H9 (cell line): ENCODE results near the gene DLX1. TPM values are rescaled to one million over a fixed set of nuclear protein-coding genes. Genes with fewer than 3 reads are reported as not detected.
A peak's percentile ranks its signal among the peaks of the same experiment; 100 is the strongest.

ENCODE experiments used
- DNase-seq: peaks from one replicate; pipeline ENCODE4 v3.0.0-alpha.2; 2017
- H2AFZ ChIP-seq: one replicate; pipeline ENCODE4 v1.6.1; 2013; ENCODE audit warnings: mild to moderate bottlenecking, low read length, control low read depth, moderate library complexity
- H2AK5ac ChIP-seq: 2 replicates; pipeline ENCODE4 v1.6.1; 2013; ENCODE audit warnings: low read length, control low read depth, mixed read lengths; ENCODE audit not compliant: insufficient read length
- H2BK120ac ChIP-seq: one replicate; pipeline ENCODE4 v1.6.1; 2013; ENCODE audit warnings: low read depth, mild to moderate bottlenecking, low read length, control low read depth, inconsistent platforms; ENCODE audit not compliant: poor library complexity, severe bottlenecking
- H2BK12ac ChIP-seq: 2 replicates; pipeline ENCODE4 v1.6.1; 2013; ENCODE audit warnings: low read length, control low read depth, mixed read lengths, low read depth; ENCODE audit not compliant: insufficient read length
- H2BK15ac ChIP-seq: 2 replicates; pipeline ENCODE4 v1.6.1; 2013; ENCODE audit warnings: low read depth, low read length, control low read depth
- H2BK20ac ChIP-seq: one replicate; pipeline ENCODE4 v1.6.1; 2013; ENCODE audit warnings: low read depth, mild to moderate bottlenecking, low read length, control low read depth, inconsistent platforms; ENCODE audit not compliant: poor library complexity, severe bottlenecking
- H2BK5ac ChIP-seq: 2 replicates; pipeline ENCODE4 v1.6.1; 2013; ENCODE audit warnings: low read length, control low read depth, mixed read lengths; ENCODE audit not compliant: insufficient read length
- H3K14ac ChIP-seq: 2 replicates; pipeline ENCODE4 v1.6.1; 2013; ENCODE audit warnings: low read length, control low read depth; ENCODE audit not compliant: insufficient read depth
- H3K18ac ChIP-seq: 2 replicates; pipeline ENCODE4 v1.6.1; 2013; ENCODE audit warnings: low read depth, mild to moderate bottlenecking, mixed read lengths, low read length, control low read depth; ENCODE audit not compliant: insufficient read length
- H3K23ac ChIP-seq: 2 replicates; pipeline ENCODE4 v1.6.1; 2013; ENCODE audit warnings: low read length, control low read depth, mixed read lengths, low read depth; ENCODE audit not compliant: insufficient read length
- H3K23me2 ChIP-seq: 2 replicates; pipeline ENCODE4 v1.6.1; 2013; ENCODE audit warnings: low read depth, mild to moderate bottlenecking, mixed read lengths, low read length, control low read depth; ENCODE audit not compliant: insufficient read length, poor library complexity, severe bottlenecking
- H3K27ac ChIP-seq: 2 replicates; pipeline ENCODE4 v1.5.1; 2013; ENCODE audit warnings: low read length, control low read depth, mixed read lengths, low read depth; ENCODE audit not compliant: insufficient read length
- H3K27me3 ChIP-seq: 2 replicates; pipeline ENCODE4 v1.6.1; 2013; ENCODE audit warnings: low read length, control low read depth, inconsistent platforms; ENCODE audit not compliant: insufficient read depth
- H3K4ac ChIP-seq: 2 replicates; pipeline ENCODE4 v1.6.1; 2013; ENCODE audit warnings: low read depth, mild to moderate bottlenecking, control low read depth, inconsistent platforms, low read length, moderate library complexity
- H3K4me1 ChIP-seq: 2 replicates; pipeline ENCODE4 v1.6.1; 2013; ENCODE audit warnings: low read length, control low read depth, inconsistent platforms; ENCODE audit not compliant: insufficient read depth
- H3K4me2 ChIP-seq: 2 replicates; pipeline ENCODE4 v1.6.1; 2013; ENCODE audit warnings: low read length, control low read depth, mixed read lengths; ENCODE audit not compliant: insufficient read length, insufficient read depth
- H3K56ac ChIP-seq: 2 replicates; pipeline ENCODE4 v1.6.1; 2013; ENCODE audit warnings: low read depth, mild to moderate bottlenecking, mixed read lengths, low read length, control low read depth; ENCODE audit not compliant: insufficient read length
- H3K79me1 ChIP-seq: 2 replicates; pipeline ENCODE4 v1.6.1; 2013; ENCODE audit warnings: low read depth, mild to moderate bottlenecking, moderate library complexity, low read length, control low read depth, inconsistent platforms; ENCODE audit not compliant: insufficient read depth, poor library complexity, severe bottlenecking
- H3K79me2 ChIP-seq: 2 replicates; pipeline ENCODE4 v1.6.1; 2013; ENCODE audit warnings: low read length, control low read depth, inconsistent platforms; ENCODE audit not compliant: insufficient read depth
- H3K9ac ChIP-seq: 2 replicates; pipeline ENCODE4 v1.6.1; 2013; ENCODE audit warnings: low read length, control low read depth, mixed read lengths; ENCODE audit not compliant: insufficient read length; ENCODE audit errors: extremely low read depth
- H3K9me3 ChIP-seq: one replicate; pipeline ENCODE4 v1.6.1; 2013; ENCODE audit warnings: low read depth, low read length, inconsistent platforms; ENCODE audit not compliant: control insufficient read depth
- H3T11ph ChIP-seq: one replicate; pipeline ENCODE4 v1.6.1; 2013; ENCODE audit warnings: mild to moderate bottlenecking, low read length, control low read depth, inconsistent platforms
- H4K20me1 ChIP-seq: one replicate; pipeline ENCODE4 v1.6.1; 2013; ENCODE audit not compliant: control insufficient read depth, insufficient read length, insufficient read depth
- H4K5ac ChIP-seq: 2 replicates; pipeline ENCODE4 v1.6.1; 2013; ENCODE audit warnings: low read depth, mild to moderate bottlenecking, mixed read lengths, low read length, control low read depth; ENCODE audit not compliant: insufficient read length
- H4K8ac ChIP-seq: replicated peaks from 2 replicates; pipeline ENCODE4 v1.6.1; 2013; ENCODE audit warnings: low read length, control low read depth, mixed read lengths, low read depth; ENCODE audit not compliant: insufficient read length
- H4K91ac ChIP-seq: 2 replicates; pipeline ENCODE4 v1.6.1; 2013; ENCODE audit warnings: low read depth, mild to moderate bottlenecking, moderate library complexity, mixed read lengths, low read length, control low read depth; ENCODE audit not compliant: insufficient read length
- H3K27ac Mint-ChIP-seq, 3 experiments: 2 replicates in 2 of 3; 3 replicates in 1 of 3; pipeline ENCODE4 v1.8.0; 2020 to 2021; ENCODE audit warnings: mixed read lengths in 3 of 3, mild to moderate bottlenecking in 1 of 3, moderate library complexity in 1 of 3
- H3K27me3 Mint-ChIP-seq: 2 replicates; pipeline ENCODE4 v1.8.0; 2021; ENCODE audit warnings: low read depth, mild to moderate bottlenecking, moderate library complexity, mixed read lengths
- H3K36me3 Mint-ChIP-seq, 3 experiments: 2 replicates in 2 of 3; 3 replicates in 1 of 3; pipeline ENCODE4 v1.8.0; 2020 to 2021; ENCODE audit warnings: low read depth in 3 of 3, mixed read lengths in 3 of 3; ENCODE audit not compliant: insufficient read depth in 1 of 3
- H3K4me1 Mint-ChIP-seq, 2 experiments: 2 replicates each; pipeline ENCODE4 v1.8.0; 2020; ENCODE audit warnings: mixed read lengths in 2 of 2
- H3K4me3 Mint-ChIP-seq, 2 experiments: 2 replicates in 1 of 2; 3 replicates in 1 of 2; pipeline ENCODE4 v1.8.0; 2020 to 2021; ENCODE audit warnings: mild to moderate bottlenecking in 2 of 2, mixed read lengths in 2 of 2, moderate library complexity in 1 of 2
- H3K9me3 Mint-ChIP-seq, 2 experiments: 2 replicates in 1 of 2; 3 replicates in 1 of 2; pipeline ENCODE4 v1.8.0; 2020; ENCODE audit warnings: mild to moderate bottlenecking in 2 of 2, mixed read lengths in 2 of 2, moderate library complexity in 1 of 2
- WGBS: extraction: QIAGEN DNeasy Blood & Tissue Kit; methylation state at CpG from one replicate; pipeline ENCODE4 v1.1.7; 2013; ENCODE audit warnings: missing lambda C conversion rate, low lambda C conversion rate, mixed read lengths; ENCODE audit not compliant: insufficient read length; ENCODE audit errors: extremely low coverage; 5-methylcytosine and 5-hydroxymethylcytosine counted together
- total RNA-seq: library from RNA; stranded (reverse); gene quantifications from 2 replicates; pipeline ENCODE4 v1.2.1, GENCODE V29; 2021
- TF ChIP-seq, protein P1 (sequence below): fragments of 200-600 bp; sonication (generic); conservative IDR thresholded peaks from 3 replicates; pipeline ENCODE4 v1.8.0; 2021; ENCODE audit warnings: antibody characterized with exemption, mild to moderate bottlenecking

DLX1 gene
- total RNA-seq, 1 experiment from 2014 or later: not detected

DNA sequence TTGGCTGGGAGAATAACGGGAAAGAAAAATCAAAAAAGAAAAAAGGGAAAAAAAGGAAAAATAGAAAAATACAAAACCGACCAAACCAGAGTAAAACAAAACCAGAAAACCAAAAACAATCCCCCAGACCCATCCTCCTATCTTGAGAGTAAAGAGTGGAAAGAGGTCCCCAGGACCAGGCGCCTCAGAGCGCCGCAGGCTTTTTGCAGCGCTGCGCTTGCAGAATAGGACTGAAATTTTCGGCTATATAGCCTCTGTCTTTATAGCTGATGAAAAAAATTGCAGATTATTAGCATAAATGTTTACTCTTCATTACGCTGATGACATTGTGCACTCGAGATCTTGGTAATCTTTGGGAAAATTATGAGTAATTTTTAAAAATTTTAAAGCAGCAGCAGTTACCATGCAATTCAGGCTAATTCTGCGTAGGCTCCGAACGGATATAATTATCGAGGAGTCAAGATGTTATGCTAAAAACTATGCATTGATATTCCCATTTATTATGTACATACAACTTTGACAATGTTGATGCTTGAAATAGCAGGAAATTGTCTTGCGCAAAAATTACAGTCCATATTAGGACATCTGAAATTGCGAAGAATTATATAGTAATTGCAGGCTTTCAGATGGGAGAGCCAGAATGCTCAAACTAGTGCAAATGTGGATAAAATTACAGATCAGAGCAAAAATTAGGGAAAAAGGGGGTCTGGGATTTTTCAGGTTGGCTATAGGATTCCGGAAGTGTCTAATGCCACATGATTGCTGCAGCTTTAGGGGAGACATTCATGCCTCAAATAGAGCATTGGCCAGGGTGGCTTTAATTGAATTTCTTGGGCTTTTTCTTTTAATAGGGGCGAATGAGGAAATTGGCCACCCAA lies 8.3 kb downstream of the DLX1 start:
- Mint-ChIP-seq H3K36me3 (peaks cover 0 to 2% (median 1%) of the 10 kb centered on the region in 3 experiments; a peak in 4 of 7 replicates), H3K4me3 (peak overlapping the region in 1 of 2 experiments; percentile 58; a peak in 3 of 5 replicates), H3K27me3 (peaks cover 100% of the 10 kb centered on the region), H3K27ac (no peak overlapping the region), H3K4me1 (peaks cover 31 to 54% of the 10 kb centered on the region in 2 experiments), H3K9me3 (peaks cover 5 to 20% of the 10 kb centered on the region in 2 experiments; a peak in 4 of 5 replicates)
- no peak overlapping the region for H3K56ac ChIP-seq
- H2BK120ac ChIP-seq: no peak overlapping the region
- H2BK20ac ChIP-seq: no peak overlapping the region
- no peak overlapping the region for H2AK5ac ChIP-seq
- H3K4me1 ChIP-seq: no peaks in the 10 kb centered on the region
- H3K4ac ChIP-seq: no peak overlapping the region
- peaks cover 90% of the 10 kb centered on the region for H3K27me3 ChIP-seq
- DNase-seq: no peak
- no peak overlapping the region for H2BK5ac ChIP-seq
- H2AFZ ChIP-seq: no peak overlapping the region
- H3K23me2 ChIP-seq: peaks cover 20% of the 10 kb centered on the region
- H3K23ac ChIP-seq: no peak overlapping the region
- no peak overlapping the region for H2BK12ac ChIP-seq
- no peak overlapping the region for H2BK15ac ChIP-seq
- no peak overlapping the region for H3K18ac ChIP-seq
- no peak overlapping the region for H4K91ac ChIP-seq
- H4K8ac ChIP-seq: no peak overlapping the region
- H3K14ac ChIP-seq: no peak overlapping the region
- no peak overlapping the region for H3K9ac ChIP-seq
- H3K79me1 ChIP-seq: no peaks in the 10 kb centered on the region
- H3K4me2 ChIP-seq: peak overlapping the region; percentile 89
- H4K5ac ChIP-seq: no peak overlapping the region
- no peaks in the 10 kb centered on the region for H4K20me1 ChIP-seq
- H3K27ac ChIP-seq: no peak overlapping the region
- H3T11ph ChIP-seq: no peak overlapping the region
- no peaks in the 10 kb centered on the region for H3K9me3 ChIP-seq
- no CpG with 5 or more reads among the region's 18 CpGs for WGBS
- TF ChIP-seq, protein P1, sequence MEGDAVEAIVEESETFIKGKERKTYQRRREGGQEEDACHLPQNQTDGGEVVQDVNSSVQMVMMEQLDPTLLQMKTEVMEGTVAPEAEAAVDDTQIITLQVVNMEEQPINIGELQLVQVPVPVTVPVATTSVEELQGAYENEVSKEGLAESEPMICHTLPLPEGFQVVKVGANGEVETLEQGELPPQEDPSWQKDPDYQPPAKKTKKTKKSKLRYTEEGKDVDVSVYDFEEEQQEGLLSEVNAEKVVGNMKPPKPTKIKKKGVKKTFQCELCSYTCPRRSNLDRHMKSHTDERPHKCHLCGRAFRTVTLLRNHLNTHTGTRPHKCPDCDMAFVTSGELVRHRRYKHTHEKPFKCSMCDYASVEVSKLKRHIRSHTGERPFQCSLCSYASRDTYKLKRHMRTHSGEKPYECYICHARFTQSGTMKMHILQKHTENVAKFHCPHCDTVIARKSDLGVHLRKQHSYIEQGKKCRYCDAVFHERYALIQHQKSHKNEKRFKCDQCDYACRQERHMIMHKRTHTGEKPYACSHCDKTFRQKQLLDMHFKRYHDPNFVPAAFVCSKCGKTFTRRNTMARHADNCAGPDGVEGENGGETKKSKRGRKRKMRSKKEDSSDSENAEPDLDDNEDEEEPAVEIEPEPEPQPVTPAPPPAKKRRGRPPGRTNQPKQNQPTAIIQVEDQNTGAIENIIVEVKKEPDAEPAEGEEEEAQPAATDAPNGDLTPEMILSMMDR: no peak
- H3K79me2 ChIP-seq: no peaks in the 10 kb centered on the region
